ENCODE data around the gene FBXO7.
A peak's percentile ranks its signal among the peaks of the same experiment; 100 is the strongest.

Gene FBXO7

GRCh38 chr22:32492111-32492510 lies 17.5 kb downstream of the FBXO7 start:
- no peak for DNase-seq

DNA sequence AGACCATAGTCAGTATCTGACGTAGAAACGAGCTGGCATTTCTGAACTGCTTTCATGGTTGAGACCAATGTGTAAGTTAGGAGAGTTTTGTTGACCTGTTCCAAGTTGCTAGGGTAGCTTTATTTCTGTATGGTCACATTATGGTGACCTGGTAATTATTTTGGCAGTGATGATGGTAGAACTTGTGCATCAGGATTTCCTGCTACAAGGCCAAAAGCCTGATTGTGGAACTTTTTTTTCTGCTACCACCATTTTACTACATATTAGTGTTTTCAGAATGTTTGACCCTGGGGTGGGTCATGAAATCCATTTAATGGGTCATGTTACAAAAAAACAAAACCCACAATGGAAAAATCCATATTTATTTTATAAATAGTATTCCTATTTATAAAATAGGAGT lies 18.9 kb downstream of the FBXO7 start:
- no peak for DNase-seq

DNA sequence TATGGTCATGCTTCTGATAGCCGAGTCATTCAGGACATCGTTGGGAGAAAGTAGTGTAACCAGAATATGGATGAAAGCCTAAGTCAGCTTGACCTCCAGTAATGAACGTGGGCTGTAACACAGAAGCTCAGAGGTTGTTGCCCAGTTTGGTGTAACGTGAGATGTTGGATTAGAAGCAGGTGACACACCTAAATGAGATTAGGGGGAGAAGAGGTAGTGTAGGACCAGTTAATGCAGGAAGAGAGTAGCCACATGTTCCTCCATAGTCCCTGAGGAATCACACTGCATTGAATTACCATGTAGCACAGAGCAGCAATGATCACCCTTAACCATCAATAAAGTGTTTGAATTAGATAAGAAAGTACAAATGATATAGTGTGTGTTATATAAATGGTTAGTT lies 20.4 kb downstream of the FBXO7 start:
- no peak for DNase-seq

DNA sequence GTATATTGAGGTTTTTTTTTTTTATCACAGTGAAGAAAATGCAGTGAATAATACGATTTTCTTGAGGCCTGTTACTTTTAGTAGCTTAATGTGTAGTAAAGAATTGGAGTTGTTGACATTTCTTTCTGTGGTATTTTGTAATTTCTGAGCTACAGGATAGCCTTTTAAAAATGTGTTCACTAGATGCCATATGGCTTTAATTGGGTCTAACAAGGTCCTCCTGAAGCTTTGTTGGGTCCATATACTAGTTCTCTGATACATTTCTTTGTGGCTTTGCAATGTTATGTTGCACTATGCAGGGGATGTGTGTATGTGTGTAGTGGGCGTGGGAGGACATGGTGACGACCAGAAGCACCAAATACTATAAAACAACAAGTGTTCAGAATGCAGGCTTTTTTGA lies 25.1 kb downstream of the FBXO7 start:
- DNase-seq: no peak

- DNase-seq: no peak
These were observed 27.5 kb downstream of the FBXO7 start for GRCh38 chr22:32501836-32502752.

DNA sequence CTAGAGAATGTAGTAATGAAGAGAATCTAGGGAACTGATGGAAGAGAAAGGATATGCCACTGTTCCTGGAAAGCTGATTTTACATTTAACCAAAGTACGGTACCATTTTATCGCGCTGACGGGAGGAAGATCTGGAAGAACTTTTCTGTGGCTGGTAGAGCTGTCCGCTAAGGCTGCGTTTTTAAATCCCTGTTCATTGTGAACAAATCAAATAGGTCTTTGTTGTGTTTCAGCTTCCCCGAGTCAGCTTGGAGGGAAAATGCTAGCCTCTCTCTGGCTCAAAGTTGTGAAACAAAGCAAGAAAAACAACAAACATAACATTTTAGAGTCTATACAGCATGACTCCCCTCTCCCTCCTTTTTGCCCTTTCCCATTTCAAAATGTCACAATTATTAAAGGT lies 34.4 kb downstream of the FBXO7 start:
- no peak for DNase-seq

GRCh38 chr22:32511274-32511673 lies 36.7 kb downstream of the FBXO7 start:
- no peak for DNase-seq

DNA sequence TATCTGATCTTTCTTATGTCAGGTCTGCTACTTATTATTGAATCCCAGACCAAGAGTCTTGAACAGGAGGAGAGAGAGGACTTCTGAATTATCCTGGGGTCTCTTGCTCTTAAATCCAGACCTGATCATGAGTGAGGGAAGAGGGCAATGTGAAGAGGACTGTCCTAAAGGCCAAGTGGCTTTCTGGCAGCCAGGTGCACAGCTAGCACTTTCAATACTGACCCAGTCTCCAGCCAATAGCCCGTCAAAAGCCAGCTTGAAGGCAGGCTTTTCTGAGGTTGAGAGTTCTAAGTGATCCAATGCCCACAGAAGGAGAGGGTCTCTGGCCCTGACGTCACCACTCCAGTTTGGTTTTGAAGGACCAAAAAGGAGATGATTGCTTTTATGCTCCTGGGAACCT lies 37.2 kb downstream of the FBXO7 start:
- no peak for DNase-seq

- DNase-seq: no peak
These were observed 37.8 kb downstream of the FBXO7 start for GRCh38 chr22:32512267-32512982.

GRCh38 chr22:32515084-32515483 lies 40.5 kb downstream of the FBXO7 start:
- DNase-seq: no peak

DNA sequence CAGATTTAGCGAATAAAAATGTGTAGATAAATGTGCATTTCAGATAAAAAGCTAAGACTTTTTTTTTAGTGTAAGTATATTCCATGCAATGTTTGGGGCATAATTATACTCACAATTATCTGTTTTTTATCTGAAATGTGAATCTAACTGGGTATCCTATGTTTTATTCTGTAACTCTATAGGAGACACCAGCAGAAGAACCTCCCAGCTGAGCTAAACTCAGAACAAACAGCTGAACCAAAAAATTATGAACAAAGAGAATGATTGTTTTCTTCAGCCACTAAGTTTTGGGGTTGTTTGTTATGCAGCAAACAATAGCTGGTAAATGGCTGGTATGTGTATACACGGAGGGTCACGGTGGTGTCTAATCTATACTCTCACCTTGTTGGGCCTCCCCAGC lies 42.9 kb downstream of the FBXO7 start:
- DNase-seq: no peak

DNA sequence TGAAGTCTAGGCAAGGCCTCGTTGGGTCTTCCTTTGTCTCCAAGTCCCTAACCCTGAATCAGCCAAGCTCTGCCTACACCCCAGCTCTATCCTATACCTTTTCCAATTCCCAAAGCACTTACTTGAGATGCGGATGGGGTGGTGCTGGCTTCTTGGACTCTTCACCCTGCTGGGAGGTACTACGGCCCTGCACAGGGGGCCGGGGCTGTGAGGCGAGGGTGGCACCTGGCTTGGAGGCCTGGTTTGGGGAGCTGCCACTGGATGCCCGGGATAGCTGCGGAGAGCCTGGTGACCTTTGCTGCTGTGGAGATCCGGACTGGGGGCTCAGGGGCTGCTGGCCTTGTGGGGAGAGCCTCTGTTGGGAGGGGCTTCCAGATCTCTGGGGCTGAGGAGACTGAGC lies 43.3 kb downstream of the FBXO7 start:
- no peak for DNase-seq

DNA sequence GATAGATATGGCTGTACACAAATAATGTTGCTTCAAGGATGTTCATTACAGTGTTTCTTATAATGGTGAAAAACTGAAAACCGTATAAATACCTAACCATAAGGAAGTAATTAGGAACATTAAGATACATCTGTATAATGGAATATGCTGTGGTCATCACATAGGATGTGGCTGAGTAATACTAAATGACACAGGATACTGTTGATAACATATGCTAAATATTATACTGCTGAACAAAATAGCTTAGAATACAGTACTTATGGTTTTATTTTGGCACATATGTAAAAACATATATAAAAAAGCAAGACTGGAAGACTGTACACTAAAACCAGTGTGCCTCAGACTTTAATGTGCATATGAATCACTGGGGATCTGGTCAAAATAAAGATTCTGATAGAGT lies 43.8 kb downstream of the FBXO7 start:
- DNase-seq: no peak

GRCh38 chr22:32518848-32519247 lies 44.2 kb downstream of the FBXO7 start:
- DNase-seq: no peak

DNA sequence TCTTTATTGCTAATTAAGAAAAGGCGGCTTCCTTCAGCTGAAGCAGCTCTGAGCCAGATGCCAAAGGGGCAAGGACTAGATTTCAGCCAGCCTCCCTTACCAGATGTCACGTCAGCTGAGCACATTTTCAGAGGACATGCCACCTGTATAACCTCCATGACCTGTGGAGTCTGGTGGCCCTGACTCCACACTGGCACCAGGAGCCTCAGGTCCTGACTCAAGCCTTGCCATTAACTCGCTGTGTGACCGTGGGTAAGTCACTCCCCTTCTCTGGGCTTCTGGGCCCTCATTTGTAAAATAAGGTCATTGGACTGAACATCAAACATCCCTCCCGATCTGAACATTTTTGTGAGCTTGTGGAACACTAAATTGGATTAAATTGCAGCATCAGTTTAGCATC lies 46.0 kb downstream of the FBXO7 start:
- DNase-seq: no peak

- DNase-seq: no peak
These were observed 47.6 kb downstream of the FBXO7 start for GRCh38 chr22:32522237-32522636.

- no peak for DNase-seq
These were observed 53.1 kb downstream of the FBXO7 start for GRCh38 chr22:32527756-32528155.

GRCh38 chr22:32528316-32528715 lies 53.7 kb downstream of the FBXO7 start:
- DNase-seq: no peak

DNA sequence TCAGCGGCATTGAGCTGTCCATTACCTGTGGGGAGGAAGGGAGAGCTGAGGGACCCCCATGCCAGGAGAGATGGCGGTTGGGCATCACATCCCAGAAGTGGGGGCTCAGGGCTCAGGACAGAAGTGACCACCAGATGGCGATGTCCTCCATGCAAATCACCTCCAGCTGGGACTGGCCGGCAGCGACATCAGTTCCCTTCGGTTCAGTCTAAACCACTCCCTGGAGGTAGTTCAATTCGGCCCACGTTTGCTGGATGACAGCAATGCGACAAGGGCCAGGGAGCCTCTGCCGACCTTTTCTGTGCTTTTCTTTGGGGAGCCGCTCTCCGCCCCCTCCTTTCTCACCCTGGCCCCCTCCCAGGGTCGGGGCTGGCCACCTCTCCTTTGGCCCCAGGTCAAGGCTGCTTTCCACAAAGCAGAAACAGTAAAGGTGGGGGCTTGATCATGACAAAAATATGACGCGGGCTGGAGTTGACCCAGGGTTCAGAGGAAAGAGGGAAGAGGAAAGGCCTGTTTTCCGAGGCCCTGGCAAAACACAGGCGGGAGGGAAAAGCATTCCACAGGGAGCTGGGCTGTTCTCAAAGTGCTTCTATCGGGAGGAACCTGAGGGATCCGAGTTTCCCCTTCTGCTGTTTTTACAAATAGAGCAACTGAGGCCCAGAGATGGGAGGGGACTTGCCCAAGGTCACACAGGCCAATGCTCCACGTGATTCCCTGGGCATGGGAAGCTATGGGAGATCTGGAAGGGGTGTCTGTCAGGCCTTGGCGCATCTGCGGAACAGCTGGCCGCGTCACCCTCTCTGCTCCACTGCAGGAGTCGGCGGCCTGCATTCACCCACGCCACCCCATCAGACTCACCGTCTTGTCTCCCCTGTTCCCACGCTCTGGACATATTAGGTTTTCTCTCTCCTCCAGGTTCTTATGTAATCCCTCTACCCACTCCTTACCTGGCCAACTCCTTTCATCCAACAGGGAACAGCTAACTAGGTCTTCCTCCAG lies 54.7 kb downstream of the FBXO7 start:
- peak; percentile 36 for DNase-seq

DNA sequence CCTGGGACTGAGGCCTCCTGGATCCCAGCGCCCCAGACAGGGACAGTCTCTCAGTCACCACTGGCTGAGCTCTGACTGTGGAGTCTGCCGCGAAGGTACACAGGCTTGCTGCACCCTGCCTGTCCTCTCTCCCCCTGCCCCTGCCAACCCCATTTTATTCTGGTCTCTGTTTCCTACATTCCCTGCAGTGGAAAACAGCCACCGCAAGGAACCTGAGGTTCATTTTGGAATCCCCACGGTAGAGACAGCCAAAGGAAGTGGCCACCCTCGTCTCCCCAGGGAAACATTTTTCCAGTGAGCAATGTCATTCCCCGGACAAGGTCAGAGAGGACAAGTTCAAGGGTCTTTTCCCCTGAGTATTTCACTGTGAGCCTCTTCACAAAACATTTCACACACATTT lies 56.6 kb downstream of the FBXO7 start:
- DNase-seq: no peak

GRCh38 chr22:32531931-32532819 lies 57.6 kb downstream of the FBXO7 start:
- DNase-seq: no peak

- no peak for DNase-seq
These were observed 58.2 kb downstream of the FBXO7 start for GRCh38 chr22:32532820-32533128.
